GM12864 (cell line): Measurements from ENCODE around the gene MYO9B.
"Not testable (repeated sequence)": the region's sequence is repeated elsewhere in the genome, so short reads cannot be mapped to it uniquely, and the experiment has no call there.

Source experiments
- DNase-seq: peaks from one replicate; pipeline ENCODE4 v3.0.0-alpha.2; 2011; ENCODE audit warnings: low read depth
- H3K4me3 ChIP-seq: 2 replicates; pipeline ENCODE4 v1.5.1; 2011; ENCODE audit warnings: mild to moderate bottlenecking, low read depth, low read length, control low read depth
- TF ChIP-seq, protein P1 (sequence below): IDR thresholded peaks from 2 replicates; pipeline ENCODE4 v1.5.1; 2011; ENCODE audit warnings: low read depth, mild to moderate bottlenecking, moderate library complexity, low read length, control low read depth, inconsistent platforms; ENCODE audit errors: missing control alignments

The MYO9B gene

DNA sequence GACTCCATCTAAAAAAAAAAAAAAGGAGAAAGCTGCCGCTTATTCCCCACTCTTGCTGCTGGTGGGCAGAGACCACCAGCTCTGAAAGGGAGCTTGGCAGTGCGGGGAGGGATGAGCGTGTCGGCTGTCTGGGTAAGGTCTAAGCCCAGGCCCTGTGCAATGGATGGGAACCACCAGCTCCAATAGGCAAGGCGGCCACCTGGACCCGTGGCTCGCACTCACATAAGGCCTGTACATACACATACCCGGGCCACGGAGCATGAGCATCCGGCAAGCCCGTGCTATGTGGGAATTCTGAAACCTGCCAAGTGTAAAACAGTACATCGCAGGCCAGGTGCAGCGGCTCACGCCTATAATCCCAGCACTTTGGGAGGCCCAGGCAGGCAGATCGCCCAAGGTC, 83.0 kb downstream of the MYO9B start:
- TF ChIP-seq, protein P1, sequence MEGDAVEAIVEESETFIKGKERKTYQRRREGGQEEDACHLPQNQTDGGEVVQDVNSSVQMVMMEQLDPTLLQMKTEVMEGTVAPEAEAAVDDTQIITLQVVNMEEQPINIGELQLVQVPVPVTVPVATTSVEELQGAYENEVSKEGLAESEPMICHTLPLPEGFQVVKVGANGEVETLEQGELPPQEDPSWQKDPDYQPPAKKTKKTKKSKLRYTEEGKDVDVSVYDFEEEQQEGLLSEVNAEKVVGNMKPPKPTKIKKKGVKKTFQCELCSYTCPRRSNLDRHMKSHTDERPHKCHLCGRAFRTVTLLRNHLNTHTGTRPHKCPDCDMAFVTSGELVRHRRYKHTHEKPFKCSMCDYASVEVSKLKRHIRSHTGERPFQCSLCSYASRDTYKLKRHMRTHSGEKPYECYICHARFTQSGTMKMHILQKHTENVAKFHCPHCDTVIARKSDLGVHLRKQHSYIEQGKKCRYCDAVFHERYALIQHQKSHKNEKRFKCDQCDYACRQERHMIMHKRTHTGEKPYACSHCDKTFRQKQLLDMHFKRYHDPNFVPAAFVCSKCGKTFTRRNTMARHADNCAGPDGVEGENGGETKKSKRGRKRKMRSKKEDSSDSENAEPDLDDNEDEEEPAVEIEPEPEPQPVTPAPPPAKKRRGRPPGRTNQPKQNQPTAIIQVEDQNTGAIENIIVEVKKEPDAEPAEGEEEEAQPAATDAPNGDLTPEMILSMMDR = no peak
- no peak overlapping the region for H3K4me3 ChIP-seq
- DNase-seq = no peak

DNA sequence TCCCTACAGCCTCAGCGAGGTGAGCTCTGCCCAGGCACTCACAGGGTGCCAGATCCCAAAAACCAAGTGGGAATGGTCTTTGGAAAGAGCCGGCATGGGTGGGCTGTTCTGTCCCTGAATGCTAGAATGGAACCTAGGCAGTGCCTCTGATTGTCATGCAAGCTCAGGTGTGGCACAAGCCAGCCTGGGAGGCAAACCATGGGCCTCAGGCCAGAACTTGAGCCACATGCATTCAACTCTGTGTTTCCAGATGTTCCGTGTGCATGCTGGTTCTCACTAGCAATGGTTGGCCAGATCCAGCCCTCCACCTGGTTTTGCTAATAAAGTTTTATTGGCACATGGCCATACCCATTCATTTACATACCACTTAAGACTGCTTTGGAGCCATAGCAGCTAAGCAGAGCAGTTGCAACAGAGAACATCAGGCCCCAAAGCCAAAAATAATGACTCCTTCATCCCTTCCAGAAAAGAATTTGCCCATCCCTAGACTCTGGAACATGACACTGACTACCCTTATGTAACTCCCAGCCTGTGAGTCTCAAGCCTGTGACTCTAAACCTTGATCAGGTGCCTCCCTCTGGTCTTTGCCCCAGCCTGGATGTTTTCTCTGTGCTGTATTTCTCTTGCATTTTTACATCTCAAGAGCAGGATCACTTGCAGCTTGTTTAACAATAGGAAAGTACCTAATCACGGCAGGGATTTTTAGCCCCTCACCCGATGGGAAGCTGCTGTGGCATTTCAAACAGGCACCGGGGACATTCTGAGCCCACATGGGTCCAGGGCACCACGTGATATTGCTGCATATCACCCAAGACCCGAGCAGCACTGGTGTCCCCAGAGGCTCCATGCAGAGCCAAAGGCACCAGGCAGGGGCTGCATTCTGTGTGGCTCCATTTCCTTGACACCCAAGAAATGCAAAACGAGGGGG, 84.2 kb downstream of the MYO9B start:
- TF ChIP-seq, protein P1 = no peak
- H3K4me3 ChIP-seq = no peak overlapping the region
- no peak for DNase-seq

DNA sequence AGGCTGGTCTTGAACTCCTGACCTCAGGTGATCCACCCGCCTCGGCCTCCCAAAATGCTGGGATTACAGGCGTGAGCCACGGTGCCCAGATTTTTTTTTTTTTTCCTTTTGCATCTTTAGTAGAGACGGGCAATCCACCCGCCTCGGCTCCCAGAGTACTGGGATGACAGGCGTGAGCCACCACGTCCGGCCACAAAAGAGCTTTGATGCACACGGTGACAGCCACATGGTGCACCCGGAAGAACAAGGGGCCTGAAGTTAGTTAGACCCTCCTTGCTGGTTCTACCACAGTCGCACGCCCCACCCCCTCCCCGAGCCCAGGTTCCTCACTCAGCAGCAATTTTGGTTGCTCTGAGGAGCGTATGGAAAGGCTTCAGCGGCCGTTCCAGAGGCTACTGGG, 85.3 kb downstream of the MYO9B start:
- H3K4me3 ChIP-seq = no peak overlapping the region
- DNase-seq = no peak
- TF ChIP-seq, protein P1 = no peak

- H3K4me3 ChIP-seq, DNase-seq: not testable (repeated sequence)
Observed at GRCh38 chr19:17162131-17162530, 86.6 kb downstream of the MYO9B start.

DNA sequence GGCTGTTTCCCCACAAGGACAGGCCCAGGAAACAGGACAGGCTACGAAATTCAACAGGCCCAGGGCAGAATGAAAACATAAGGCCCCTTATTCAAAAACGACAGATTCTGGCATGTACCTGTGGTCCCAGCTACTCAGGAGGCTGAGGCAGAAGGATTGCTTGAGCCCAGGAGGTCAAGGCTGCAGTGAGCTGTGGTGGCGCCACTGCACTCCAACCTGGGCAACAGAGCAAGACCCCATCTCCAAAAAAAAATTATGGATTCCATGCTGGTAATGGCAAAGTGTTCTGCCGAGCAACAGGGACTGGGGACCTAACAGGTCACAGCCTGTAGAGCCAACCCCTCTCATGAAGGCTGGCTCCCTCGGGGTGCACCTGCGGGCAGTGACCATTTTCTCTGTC, 87.0 kb downstream of the MYO9B start:
- TF ChIP-seq, protein P1 = no peak
- no peak overlapping the region for H3K4me3 ChIP-seq
- no peak for DNase-seq

- no peak overlapping the region for H3K4me3 ChIP-seq
- no peak for DNase-seq
- TF ChIP-seq, protein P1 = no peak
Observed at GRCh38 chr19:17163652-17164051, 88.1 kb downstream of the MYO9B start.

- TF ChIP-seq, protein P1 = no peak
- no peak overlapping the region for H3K4me3 ChIP-seq
- DNase-seq = no peak
Observed at GRCh38 chr19:17164639-17165038, 89.1 kb downstream of the MYO9B start.
